Measurements from ENCODE around the gene GABRA5.

DNA sequence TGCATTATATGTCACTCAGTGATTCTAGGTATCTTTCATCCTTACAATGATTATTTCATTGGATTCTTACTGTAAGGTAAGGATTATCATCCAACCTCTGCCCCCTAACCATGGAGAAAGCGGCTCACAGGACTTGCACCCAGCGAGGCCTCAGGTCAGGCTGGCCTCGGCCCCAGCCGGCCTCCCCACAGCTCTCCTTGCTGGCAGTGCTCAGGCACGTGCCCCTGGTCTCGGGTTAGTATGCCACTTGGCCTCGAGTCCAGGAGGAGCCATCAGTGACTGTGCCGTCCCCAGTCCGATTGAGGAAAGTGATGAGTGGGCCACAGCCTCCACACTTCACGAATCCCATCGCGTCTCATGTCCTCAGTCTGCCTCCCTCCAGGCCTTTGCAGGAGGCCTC, 68.5 kb downstream of the GABRA5 start:
- TF ChIP-seq CTCF (IDR thresholded peaks at IDR 0.05) (no peak), POLR2A (IDR thresholded peaks at IDR 0.05) (no peak)
